HG02884 (cell line): ENCODE measurements around the gene SNAPC3.
"Not testable (repeated sequence)": the region's sequence is repeated elsewhere in the genome, so short reads cannot be mapped to it uniquely, and the experiment has no call there.

Experiments used
- ATAC-seq: cut with Tn5 transposase; IDR thresholded peaks from one replicate; pipeline ENCODE4 v1.9.1; 2021; ENCODE audit warnings: mild to moderate bottlenecking, moderate library complexity; ENCODE audit not compliant: unreplicated experiment

Gene SNAPC3

DNA sequence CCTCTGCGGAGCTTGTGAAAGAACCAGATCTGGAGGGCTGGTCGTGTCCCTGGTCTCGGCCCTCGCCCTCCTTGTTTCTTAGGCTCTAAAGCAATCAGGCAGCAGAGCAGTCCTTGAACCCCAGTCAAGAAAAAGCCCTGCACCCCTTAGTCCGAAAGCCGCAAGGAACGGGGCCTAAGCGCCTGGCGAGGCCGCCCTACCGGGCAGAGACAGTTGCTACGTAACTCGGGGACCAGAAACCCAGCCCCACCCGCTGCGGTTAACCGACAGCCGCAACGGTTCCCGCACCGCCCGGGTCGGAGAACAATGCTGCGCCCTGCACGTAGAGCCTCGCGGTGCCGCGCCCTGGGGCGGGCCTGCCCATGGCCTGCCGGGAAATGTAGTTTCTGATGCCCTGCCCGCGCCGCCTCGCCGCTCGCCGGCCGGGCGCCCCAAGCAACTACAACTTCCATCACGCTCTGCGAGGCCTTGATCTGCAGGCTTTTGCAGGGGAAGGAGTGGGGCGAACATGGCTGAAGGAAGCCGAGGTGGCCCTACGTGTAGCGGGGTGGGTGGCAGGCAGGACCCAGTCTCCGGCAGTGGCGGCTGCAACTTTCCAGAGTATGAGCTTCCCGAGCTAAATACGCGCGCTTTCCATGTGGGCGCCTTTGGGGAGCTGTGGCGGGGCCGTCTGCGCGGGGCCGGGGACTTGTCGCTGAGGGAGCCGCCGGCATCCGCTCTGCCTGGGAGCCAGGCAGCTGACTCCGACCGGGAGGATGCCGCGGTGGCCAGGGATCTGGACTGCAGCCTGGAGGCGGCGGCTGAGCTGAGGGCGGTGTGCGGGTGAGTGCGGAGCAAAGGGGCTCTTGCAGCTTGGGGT, at the start of gene SNAPC3:
TSS of gene SNAPC3 (plus strand) at position 505 of the 859 bp plus-strand sequence. CDS start at position 509, 4 bp downstream.
- ATAC-seq, result peak; percentile 94

DNA sequence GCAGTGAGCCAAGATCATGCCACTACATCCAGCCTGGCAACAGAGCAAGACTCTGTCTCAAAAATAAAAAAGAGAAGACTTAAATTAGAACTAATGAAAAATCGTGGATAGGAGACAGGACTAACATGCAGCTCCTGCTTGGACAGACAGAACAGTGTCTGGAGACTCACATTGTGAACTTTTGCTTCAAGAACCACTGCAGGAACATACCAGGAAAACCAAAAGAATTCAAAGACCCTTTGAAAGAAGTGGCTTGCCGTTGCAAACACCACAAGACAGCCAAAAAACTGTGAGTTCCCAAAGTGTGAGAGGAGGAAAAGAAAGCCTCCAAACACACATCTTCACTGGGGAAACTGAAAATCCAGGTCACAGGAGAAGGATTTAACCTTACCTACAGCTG, 48.8 kb upstream of the SNAPC3 start:
- no peak for ATAC-seq

GRCh38 chr9:15374310-15374709, 48.4 kb upstream of the SNAPC3 start:
- ATAC-seq, result no peak

GRCh38 chr9:15374825-15375224, 47.9 kb upstream of the SNAPC3 start:
- ATAC-seq, result no peak

DNA sequence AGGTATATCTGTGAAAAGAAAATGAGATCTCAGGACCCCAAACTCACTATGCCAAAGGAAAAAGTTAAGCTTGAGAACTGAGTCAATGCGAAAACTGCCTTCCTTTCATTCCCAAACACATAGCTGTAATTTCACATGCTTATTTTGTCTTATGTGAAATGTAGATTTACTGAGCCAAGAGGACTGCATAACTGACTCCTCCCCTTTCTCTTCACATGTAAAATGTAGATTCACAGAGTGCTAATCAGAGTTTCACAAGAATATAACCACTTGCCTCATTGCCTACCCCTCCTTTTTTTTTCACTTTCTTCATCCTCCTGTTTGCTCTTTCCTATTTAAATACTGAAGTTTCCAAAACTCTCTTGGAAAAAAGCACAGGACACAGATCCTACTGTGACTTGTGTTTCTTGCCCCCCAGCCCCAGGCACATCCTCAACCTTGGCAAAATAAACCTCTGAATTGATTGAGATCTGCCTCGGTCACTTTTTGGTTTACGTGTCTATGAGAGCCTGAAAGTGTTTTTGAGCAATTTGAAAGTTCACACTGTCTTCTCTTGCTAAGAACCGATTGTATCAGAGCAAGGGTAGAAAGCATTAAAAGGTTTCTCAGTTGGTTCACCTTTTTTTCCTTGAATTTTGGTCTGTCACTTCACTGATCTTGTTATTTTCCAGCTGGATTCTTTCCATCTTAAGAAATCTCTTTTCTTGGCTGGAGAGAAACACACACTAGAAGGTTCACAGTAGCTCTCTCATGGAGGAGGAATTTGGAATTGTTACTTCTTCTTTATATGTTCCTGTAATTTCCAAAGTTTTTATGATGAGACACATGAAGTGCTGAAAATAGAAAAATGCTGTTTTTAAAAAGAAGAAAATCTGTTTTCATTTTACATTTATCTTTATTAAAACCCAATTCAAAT, 44.8 kb upstream of the SNAPC3 start:
- no peak for ATAC-seq

DNA sequence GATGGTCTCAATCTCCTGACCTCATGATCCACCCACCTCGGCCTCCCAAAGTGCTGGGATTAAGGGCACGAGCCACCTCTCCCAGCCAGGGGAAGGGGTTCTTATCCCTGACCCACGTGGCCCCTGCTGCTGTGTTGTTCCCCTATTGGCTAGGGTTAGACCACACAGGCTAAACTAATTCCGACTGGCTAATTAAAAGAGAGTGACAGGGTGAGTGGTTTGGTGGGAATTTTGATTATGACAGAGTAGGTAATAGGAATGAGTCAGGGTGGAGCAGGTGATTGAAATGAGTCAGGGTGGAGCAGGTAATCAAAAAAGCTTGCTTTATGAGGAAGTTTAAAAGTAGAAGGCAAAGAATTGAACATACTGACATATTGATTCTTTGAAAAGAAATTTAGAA, 43.4 kb upstream of the SNAPC3 start:
- not testable (repeated sequence) for ATAC-seq

- ATAC-seq, result not testable (repeated sequence)
Observed at GRCh38 chr9:15379888-15380287, 42.8 kb upstream of the SNAPC3 start.

GRCh38 chr9:15381491-15381890, 41.2 kb upstream of the SNAPC3 start:
- ATAC-seq, result no peak

GRCh38 chr9:15386465-15386864, 36.2 kb upstream of the SNAPC3 start:
- no peak for ATAC-seq

- ATAC-seq, result no peak
Observed at GRCh38 chr9:15389173-15389572, 33.5 kb upstream of the SNAPC3 start.

- ATAC-seq, result no peak
Observed at GRCh38 chr9:15389631-15390030, 33.0 kb upstream of the SNAPC3 start.

DNA sequence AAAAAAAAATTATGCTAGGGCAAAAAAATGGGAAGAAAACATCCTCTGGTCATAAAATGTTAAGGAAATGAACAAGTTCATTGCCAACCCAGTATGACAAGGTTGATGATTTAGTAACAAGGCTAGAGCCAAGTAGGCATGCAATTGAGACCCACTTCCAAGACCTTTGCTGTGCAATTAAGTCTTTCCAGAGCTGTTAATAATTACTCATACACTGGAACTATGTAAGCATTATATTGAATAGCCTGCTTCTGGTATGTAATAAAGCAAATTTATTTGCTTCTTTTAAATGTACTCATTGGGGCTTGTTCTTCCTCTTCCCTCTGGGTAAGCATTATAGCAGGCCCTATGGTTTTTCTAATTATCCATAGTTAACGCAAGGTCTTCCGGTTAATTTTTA, 32.5 kb upstream of the SNAPC3 start:
- ATAC-seq, result no peak

GRCh38 chr9:15392363-15392762, 30.3 kb upstream of the SNAPC3 start:
- ATAC-seq, result no peak

DNA sequence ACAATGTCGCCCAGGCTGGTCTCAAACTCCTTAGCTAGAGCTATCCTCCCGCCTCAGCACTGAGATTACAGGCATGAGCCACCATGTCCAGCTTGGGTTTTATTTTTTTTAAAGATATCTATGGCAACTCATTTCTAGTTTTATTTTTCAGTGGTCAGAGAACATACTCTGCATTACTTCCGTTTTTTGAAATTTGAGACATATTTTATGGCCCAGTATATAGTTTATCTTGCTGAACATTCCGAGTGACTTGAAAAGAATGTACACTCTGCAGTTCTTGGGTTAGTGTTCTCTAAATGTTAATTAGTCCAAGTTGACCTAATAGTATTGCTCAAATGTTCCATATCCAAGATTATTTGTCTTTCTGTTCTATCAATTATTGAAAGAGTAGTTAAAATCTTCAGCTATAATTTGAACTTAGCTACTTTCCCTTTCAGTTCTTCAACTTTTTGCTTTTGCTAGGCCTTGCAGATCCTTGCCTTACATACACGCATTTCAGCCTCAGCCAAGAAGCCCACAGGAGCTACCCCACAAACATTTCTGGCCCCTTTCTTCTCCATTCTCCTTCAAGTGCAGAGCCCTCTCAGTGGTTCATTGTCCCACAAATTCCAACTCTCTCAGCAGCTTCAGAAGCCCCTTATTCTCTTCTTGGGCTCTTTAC, 22.3 kb upstream of the SNAPC3 start:
- ATAC-seq, result no peak

DNA sequence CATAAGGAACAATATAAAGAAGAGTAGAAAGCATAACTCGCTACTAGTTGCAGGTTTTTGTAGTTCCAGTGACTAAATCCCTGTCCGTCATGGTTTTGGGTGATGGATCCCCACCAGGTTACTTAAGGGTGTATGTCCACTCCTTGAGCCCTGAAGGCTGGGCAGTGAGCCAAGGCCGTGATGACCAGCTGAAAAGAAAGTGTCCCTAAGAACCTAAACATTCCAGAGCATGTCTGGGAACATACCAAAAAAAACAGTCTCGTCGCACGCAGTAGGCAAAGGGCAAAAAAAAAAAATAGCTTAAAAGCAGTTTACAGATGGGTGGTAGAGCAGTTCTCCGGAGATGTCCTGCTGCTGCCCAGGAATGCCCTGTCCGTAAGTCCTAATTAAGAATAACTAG, 21.4 kb upstream of the SNAPC3 start:
- ATAC-seq, result no peak

DNA sequence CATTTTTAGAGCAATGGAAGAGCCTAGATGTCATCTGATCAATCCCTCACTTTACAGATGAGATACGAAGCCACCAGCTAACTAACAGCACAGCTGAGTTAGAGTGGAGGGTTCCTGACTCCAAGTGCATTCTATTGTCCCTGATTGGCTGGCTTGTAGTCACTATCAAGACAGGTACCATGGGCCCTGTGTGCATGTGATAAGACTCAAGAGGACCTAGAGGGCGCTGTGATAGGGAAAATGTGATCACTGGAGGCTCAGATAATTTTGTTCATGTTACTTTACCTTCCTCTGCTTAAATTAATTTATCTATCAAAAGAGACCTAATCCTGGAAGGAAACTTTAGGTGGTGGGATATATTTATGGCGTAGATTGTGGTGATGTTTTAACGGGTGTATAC, 19.5 kb upstream of the SNAPC3 start:
- no peak for ATAC-seq

GRCh38 chr9:15404171-15404570, 18.5 kb upstream of the SNAPC3 start:
- no peak for ATAC-seq

- ATAC-seq, result no peak
Observed at GRCh38 chr9:15416880-15417279, 5.8 kb upstream of the SNAPC3 start.

DNA sequence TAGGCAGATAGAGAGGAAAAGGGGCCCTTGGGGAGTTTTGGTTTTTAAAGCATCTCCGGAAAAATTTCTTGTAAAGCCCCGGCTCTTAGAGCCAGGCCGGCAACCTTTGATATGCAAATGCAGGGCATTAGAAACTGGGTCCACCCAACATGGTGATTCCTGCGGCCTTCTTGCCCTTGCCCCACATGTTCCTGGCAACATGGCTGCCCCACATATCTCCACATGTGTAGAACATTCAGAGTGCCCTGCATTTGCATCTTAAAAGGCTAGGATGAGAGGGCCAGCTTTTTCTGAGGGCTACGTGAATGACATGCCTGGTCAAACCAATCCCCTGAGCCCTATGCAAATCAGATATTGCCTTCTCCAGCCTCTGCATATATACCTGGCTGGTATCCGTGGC, 5.0 kb upstream of the SNAPC3 start:
- ATAC-seq, result no peak

DNA sequence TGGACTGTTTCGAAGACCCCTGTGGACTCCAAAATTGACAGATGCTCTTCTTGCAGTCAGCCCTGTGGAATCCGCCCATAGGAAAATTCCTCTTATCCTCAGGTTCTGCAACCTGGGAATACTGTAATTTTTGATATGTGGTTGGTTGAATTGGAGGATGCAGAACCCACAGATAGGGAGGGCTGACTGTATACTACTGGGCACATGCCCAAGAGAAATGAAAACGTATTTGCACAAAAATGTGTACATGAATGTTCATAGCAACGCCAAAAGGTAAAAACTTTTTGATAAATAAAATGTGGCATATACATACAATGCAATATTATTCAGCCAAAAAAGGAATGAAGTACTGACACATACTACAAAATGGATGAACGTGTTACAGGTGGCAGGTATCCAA, 1.9 kb upstream of the SNAPC3 start:
- ATAC-seq, result no peak

GRCh38 chr9:15421532-15421931, 1.1 kb upstream of the SNAPC3 start:
- no peak for ATAC-seq
